Measurements from ENCODE around the gene SERGEF.

GRCh38 chr11:17855531-17856290 lies 157.1 kb downstream of the SERGEF start:
- TF ChIP-seq, protein P1, sequence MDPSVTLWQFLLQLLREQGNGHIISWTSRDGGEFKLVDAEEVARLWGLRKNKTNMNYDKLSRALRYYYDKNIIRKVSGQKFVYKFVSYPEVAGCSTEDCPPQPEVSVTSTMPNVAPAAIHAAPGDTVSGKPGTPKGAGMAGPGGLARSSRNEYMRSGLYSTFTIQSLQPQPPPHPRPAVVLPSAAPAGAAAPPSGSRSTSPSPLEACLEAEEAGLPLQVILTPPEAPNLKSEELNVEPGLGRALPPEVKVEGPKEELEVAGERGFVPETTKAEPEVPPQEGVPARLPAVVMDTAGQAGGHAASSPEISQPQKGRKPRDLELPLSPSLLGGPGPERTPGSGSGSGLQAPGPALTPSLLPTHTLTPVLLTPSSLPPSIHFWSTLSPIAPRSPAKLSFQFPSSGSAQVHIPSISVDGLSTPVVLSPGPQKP (IDR thresholded peaks at IDR 0.05; ENCODE audit: low read depth, low read length) = no peak
- no peak for TF ChIP-seq RAD21 (conservative IDR thresholded peaks at IDR 0.05 in 1 of 2, IDR thresholded peaks at IDR 0.05 in 1 of 2)
- no peak for TF ChIP-seq RCOR1 (IDR thresholded peaks at IDR 0.05; ENCODE audit: low read depth, low read length)
- TF ChIP-seq, protein P2, sequence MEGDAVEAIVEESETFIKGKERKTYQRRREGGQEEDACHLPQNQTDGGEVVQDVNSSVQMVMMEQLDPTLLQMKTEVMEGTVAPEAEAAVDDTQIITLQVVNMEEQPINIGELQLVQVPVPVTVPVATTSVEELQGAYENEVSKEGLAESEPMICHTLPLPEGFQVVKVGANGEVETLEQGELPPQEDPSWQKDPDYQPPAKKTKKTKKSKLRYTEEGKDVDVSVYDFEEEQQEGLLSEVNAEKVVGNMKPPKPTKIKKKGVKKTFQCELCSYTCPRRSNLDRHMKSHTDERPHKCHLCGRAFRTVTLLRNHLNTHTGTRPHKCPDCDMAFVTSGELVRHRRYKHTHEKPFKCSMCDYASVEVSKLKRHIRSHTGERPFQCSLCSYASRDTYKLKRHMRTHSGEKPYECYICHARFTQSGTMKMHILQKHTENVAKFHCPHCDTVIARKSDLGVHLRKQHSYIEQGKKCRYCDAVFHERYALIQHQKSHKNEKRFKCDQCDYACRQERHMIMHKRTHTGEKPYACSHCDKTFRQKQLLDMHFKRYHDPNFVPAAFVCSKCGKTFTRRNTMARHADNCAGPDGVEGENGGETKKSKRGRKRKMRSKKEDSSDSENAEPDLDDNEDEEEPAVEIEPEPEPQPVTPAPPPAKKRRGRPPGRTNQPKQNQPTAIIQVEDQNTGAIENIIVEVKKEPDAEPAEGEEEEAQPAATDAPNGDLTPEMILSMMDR (IDR thresholded peaks at IDR 0.05) = no peak

Measured in A549 (cell line).